Measurements from ENCODE around the gene GRK4.
A peak's percentile ranks its signal among the peaks of the same experiment; 100 is the strongest.

DNA sequence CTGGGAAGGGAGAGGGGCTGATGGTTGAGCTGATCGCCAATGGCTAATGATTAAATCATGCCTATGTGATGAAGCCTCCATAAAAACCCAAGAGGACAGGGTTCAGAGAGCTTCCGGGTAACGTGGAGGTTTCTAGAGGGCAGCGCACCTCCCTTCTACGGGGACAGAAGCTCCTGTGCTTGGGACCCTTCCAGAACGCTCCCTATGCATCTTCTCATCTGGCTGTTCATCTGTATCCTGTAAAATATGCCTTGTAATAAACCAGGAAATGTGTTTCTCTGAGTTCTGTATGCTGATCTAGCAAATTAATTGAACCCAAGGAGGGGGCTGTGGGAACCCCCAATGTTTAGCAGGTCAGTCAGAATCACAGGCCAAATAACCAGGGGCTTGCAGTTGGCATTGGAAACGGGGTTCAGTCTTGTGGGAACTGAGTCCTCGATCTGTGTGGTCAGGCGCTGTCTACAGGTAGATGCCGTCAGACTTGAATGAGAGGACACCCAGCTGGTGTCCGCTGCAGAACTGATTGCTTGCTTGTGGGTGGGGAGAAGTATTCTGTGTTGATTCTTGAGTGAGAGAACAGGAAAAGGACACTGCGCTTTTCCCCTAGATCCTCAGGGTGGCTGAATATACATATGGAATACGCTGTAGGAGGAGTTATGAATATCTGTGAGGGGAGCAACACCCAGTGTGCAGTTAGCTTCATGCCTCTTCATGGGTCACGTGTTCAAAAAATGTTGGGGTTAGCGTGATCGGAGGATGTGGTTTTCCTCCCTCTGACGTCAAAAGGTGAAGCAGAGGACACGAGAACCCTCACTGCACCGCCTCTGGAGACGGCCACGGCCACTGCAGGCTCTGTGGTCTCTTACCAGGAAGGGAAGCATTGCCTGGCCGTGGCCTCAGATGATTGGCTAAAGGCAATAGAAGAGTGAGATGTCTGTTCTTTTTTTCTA is 81.8 kb downstream of the GRK4 start:
- TF ChIP-seq, protein P1, sequence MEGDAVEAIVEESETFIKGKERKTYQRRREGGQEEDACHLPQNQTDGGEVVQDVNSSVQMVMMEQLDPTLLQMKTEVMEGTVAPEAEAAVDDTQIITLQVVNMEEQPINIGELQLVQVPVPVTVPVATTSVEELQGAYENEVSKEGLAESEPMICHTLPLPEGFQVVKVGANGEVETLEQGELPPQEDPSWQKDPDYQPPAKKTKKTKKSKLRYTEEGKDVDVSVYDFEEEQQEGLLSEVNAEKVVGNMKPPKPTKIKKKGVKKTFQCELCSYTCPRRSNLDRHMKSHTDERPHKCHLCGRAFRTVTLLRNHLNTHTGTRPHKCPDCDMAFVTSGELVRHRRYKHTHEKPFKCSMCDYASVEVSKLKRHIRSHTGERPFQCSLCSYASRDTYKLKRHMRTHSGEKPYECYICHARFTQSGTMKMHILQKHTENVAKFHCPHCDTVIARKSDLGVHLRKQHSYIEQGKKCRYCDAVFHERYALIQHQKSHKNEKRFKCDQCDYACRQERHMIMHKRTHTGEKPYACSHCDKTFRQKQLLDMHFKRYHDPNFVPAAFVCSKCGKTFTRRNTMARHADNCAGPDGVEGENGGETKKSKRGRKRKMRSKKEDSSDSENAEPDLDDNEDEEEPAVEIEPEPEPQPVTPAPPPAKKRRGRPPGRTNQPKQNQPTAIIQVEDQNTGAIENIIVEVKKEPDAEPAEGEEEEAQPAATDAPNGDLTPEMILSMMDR (IDR thresholded peaks at IDR 0.05), result no peak
- TF ChIP-seq POLR2A (IDR thresholded peaks at IDR 0.05), result no peak
- TF ChIP-seq EP300 (IDR thresholded peaks at IDR 0.05), result peak in 1 of 2 donors; percentile 16
